ENCODE results near the gene RUNX1.
A peak's percentile ranks its signal among the peaks of the same experiment; 100 is the strongest.

RUNX1 gene

DNA sequence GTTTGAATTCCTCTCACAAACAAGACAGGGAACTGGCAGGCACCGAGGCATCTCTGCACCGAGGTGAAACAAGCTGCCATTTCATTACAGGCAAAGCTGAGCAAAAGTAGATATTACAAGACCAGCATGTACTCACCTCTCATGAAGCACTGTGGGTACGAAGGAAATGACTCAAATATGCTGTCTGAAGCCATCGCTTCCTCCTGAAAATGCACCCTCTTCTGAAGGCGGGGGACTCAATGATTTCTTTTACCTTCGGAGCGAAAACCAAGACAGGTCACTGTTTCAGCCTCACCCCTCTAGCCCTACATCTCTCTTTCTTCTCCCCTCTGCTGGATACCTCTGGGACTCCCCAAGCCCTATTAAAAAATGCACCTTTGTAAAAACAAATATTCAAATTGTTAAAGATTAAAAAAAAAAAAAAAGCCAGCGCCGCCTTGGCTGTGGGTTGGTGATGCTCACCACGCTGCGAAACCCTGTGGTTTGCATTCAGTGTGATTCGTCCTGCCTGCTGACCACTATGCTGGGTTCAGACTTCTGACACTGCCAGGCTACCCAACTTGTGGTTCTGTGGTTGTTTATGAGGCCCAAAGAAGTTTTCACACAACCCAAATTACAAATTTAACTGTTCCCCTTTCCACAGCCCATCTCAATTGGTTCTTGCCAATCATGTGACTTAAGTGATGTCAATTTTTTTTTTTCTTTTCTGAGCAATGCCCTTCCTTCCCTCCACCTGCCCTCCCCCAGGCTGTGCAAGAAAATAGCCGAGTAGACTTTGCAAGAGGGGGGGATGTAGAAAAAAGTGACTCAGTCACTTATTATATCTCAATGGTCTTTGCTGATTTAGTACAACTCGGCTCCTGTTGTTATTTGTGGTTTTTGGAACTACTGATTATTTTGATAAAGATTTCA, at the start of gene RUNX1:
Gene RUNX1 (minus strand): TSS at position 597 of the 912 bp plus-strand sequence.
- DNase-seq (ENCODE audit: low read depth): peak; percentile 65

GRCh38 chr21:35097525-35097924, 48.4 kb upstream of the RUNX1 start:
- DNase-seq (ENCODE audit: low read depth): no peak

DNA sequence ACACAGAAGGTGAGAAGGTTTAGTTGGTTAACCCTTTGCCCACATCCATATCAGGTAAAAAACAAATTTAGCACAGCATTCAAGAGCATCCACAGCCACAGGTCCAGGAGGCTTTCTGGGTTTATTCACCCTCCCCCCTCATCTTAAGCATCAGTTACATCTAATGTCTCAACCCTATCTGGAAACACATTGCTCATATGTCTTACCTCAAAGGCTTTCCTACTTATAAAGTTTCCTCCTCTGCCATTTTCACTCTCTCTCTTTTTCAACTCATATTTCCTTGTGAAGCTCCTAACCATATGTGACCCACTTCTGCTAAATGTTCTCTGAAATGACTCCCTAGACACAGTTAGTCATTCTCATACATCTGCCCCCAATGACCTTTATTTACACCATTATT, 47.9 kb upstream of the RUNX1 start:
- no peak for DNase-seq (ENCODE audit: low read depth)

- DNase-seq (ENCODE audit: low read depth): no peak
These were observed 46.8 kb upstream of the RUNX1 start for GRCh38 chr21:35095859-35096291.

DNA sequence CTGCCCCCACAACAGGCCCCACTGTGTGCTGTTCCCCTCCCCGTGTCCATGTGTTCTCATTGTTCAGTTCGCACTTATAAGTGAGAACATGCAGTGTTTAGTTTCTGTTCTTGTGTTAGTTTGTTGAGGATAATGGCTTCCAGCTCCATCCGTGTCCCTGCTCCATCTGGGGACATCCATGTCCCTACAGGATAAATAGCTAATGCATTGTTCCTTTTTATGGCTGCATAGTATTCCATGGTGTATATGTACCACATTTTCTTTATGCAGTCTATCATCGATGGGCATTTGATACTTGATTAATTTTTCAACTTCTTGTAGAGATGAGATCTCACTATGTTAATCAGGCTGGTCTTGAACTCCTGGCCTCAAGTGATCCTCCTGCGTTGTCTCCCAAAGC, 44.4 kb upstream of the RUNX1 start:
- DNase-seq (ENCODE audit: low read depth): no peak

GRCh38 chr21:35091496-35091895, 42.4 kb upstream of the RUNX1 start:
- DNase-seq (ENCODE audit: low read depth): no peak

GRCh38 chr21:35090403-35090802, 41.3 kb upstream of the RUNX1 start:
- DNase-seq (ENCODE audit: low read depth): no peak

GRCh38 chr21:35088319-35088771, 39.2 kb upstream of the RUNX1 start:
- no peak for DNase-seq (ENCODE audit: low read depth)

- no peak for DNase-seq (ENCODE audit: low read depth)
These were observed 37.3 kb upstream of the RUNX1 start for GRCh38 chr21:35086357-35086756.

DNA sequence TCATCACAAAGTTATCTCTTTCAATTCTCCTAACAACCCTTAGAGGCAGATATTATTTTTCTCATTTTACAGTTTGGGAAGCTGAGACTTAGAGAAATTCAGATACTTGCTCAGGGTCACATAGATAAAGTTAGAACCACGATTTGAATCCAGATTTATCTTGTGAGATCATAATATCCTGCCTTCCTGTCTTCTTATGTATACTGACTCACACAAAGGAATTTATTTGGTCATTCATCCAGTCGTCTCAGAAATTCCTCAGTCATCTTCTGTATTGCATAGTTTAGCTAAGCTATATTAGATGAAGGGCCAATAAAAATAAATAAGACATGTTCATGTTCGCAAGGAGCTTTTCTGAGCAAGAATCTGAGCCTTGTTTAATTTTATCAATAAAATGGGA, 35.8 kb upstream of the RUNX1 start:
- DNase-seq (ENCODE audit: low read depth): no peak

GRCh38 chr21:35083246-35083645, 34.1 kb upstream of the RUNX1 start:
- DNase-seq (ENCODE audit: low read depth): no peak

DNA sequence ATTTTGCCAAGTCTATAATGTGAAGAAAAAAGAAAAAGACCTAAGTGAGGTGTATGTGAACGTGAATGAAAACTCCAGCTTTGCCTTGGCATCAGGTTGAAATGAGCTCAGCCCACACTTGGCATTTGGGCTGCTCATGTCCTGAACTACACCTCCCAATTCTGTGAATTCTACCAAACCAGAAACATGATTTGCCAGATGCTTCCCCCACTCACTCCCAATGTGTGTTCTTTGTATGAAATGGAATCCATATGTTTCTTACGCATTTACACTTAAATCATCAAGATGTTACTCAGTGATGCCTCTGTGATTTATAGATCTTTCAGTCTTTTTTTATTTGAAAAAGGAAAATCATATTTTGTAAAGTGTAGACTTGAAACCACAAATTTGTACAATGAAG, 32.8 kb upstream of the RUNX1 start:
- DNase-seq (ENCODE audit: low read depth): no peak

DNA sequence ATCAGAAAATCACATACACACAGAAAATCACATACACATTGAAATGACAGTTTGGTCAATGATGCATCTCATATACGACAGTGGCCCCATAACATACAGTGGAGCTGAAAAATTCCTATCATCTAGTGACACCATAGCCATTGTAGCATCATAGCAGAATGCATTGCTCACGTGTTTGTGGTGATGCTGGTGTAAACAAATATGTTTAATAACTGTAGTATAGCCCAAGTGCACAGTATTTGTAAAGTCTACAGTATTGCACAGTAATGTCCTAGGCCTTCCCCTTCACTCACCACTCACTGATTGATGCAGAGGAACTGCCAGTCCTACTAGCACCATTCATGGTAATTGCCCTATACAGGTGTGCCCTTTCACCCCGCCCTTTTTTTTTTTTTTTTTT, 30.1 kb upstream of the RUNX1 start:
- DNase-seq (ENCODE audit: low read depth): no peak

DNA sequence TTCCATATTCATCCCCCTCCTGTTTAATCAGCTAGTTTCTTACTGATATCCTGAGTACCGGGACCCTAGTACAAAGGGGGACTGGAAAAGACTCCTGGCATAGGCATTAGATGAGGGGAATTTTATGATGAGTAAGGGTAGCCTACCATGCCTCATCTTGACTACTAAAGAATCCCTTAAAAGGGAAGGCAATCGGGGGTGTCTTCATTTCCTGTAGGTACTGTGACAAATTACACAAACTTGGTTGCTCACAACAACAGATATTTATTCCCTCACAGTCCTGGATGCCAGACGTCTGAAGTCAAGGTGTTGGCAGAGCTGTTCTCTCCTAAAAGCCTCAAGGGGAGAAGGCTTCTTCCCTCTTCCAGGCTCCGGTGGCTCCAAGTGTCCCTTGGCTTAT, 28.9 kb upstream of the RUNX1 start:
- DNase-seq (ENCODE audit: low read depth): no peak

DNA sequence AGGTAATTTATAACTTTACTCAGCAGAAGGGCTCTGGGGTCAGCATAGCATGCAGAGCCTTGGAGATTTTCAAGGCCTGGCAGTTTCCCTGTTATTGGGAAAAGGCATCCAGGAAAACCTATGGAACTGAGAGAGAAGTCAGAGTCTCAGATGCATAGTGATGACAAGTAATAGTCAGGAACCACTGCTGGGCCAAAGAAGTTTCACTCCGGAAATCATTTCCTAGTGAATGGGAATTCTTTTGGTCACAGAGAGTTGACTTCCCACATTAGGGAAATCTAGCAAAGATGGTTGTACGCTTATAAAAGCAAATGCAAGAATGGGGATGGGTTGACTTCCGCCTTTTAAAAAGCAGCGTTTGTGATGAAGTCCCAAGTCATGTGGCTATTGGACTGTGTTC, 28.4 kb upstream of the RUNX1 start:
- no peak for DNase-seq (ENCODE audit: low read depth)

DNA sequence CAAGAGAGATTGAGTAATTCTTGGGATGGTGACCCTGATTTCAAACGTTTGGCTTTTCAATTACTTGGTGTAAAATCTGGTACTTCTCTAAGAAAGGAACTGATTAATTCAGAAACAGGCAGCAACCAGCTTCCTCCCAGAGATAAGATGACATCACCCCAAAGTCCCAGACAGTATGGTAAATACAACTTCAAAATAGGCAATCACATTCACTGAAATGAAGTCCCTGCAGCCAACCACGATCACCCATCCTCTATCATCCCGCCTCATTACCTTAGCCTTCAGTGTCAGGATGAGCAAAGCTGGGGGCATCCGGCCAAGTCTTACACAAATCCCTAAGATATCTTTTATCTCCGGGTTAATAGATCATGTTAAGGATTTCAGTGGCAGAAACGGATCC, 26.4 kb upstream of the RUNX1 start:
- DNase-seq (ENCODE audit: low read depth): no peak

- DNase-seq (ENCODE audit: low read depth): no peak
These were observed 23.9 kb upstream of the RUNX1 start for GRCh38 chr21:35072960-35073359.

GRCh38 chr21:35072557-35072956, 23.5 kb upstream of the RUNX1 start:
- no peak for DNase-seq (ENCODE audit: low read depth)

DNA sequence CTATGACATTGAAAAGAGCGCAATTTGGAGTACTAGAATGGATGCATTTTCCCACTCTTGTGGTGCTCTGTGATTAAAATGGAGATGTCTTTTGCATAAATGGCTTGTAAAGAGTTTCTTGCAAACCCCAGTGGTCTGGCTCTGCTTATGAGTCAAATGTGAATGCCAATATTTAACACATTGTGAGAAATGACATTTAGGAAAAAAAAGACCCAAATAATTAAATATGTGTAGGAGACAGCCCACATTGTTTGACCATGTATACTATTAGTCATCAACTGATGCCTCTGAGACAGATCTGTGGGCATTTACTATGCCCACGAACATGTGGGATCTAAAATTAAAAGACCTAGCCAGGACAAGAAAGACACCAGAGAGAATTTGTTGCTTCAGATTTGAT, 22.2 kb upstream of the RUNX1 start:
- no peak for DNase-seq (ENCODE audit: low read depth)

DNA sequence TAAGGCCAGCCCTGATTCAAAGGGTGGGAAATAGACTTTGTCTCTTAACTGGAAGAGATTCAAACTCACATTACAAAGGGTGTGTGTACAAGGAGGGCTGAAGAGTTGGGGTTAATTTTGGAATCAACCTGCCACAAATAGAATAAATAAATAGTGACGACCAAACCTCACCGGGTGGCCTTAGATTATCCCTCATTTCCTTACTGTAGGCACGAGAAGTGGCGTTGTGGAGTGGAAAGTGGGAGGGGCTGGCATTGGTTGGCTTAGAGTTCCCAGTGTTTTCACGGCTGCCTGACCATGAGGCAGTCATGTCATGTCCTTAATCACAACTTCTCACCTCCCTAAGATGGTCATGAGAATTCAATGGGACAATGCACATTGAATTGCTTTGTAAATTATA, 21.3 kb upstream of the RUNX1 start:
- no peak for DNase-seq (ENCODE audit: low read depth)

DNA sequence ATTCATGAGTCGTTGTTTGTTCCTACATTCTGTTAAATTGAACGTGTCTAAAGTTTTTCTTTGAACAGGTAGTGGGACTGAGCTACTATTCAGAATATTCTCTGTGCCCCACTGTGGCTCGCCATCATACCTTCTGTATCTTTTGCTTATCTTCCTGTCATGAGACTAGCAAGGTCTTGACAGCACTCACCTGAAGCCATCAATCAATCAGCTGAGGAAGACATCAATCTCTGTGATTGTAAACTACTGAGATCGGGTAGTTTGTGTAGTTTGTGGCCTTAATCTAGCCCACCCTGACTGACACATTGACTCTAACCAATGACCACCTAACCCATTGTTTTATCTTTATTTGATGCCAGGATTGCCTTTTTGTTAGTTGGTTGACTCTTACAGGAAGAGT, 17.7 kb upstream of the RUNX1 start:
- DNase-seq (ENCODE audit: low read depth): no peak

GRCh38 chr21:35063428-35064172, 14.5 kb upstream of the RUNX1 start:
- DNase-seq (ENCODE audit: low read depth): no peak

GRCh38 chr21:35062016-35062415, 12.9 kb upstream of the RUNX1 start:
- DNase-seq (ENCODE audit: low read depth): no peak

Measured in stimulated activated CD4-positive, alpha-beta T cell treated with anti-CD3 and anti-CD28 coated beads, Interleukin-2, amount 100 ng/mL, for 4 hours (primary cell).